ENCODE measurements around the gene ABTB2. TPM values are rescaled to one million over a fixed set of nuclear protein-coding genes. Genes with fewer than 3 reads are reported as not detected.

ABTB2 gene
- total and polyA plus RNA-seq, 12 donors = 2.5 to 19.1 (median 14.2) TPM

GRCh38 chr11:34267417-34267816 lies 90.4 kb downstream of the ABTB2 start:
- Histone ChIP-seq H3K9me3 (no peaks in the 10 kb centered on the region), H3K36me3 (no peaks in the 10 kb centered on the region), H3K4me3 (no peak overlapping the region), H3K4me1 (peaks cover 9 to 42% (median 32%) of the 10 kb centered on the region in 9 donors), H3K27me3 (no peaks in the 10 kb centered on the region), H3K27ac (peak overlapping the region in 6 of 10 donors; percentile 27 to 62 (median 54))
- intact Hi-C loops (cut with DNase I) = loop anchor here in 2 of 10 donors (10.0 kb wide), 2 partner anchors 77 to 87 kb away; partner anchors contain the start of gene ABTB2 (in 1 of the 2)
- ATAC-seq = no peak
- TF ChIP-seq, protein P1, sequence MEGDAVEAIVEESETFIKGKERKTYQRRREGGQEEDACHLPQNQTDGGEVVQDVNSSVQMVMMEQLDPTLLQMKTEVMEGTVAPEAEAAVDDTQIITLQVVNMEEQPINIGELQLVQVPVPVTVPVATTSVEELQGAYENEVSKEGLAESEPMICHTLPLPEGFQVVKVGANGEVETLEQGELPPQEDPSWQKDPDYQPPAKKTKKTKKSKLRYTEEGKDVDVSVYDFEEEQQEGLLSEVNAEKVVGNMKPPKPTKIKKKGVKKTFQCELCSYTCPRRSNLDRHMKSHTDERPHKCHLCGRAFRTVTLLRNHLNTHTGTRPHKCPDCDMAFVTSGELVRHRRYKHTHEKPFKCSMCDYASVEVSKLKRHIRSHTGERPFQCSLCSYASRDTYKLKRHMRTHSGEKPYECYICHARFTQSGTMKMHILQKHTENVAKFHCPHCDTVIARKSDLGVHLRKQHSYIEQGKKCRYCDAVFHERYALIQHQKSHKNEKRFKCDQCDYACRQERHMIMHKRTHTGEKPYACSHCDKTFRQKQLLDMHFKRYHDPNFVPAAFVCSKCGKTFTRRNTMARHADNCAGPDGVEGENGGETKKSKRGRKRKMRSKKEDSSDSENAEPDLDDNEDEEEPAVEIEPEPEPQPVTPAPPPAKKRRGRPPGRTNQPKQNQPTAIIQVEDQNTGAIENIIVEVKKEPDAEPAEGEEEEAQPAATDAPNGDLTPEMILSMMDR (IDR thresholded peaks at IDR 0.05) = no peak
- DNase-seq = no peak
- WGBS, 2 donors = 65 to 76% methylated on average over 3 of the region's 3 CpGs

GRCh38 chr11:34267013-34267412 lies 90.8 kb downstream of the ABTB2 start:
- ATAC-seq (peak in 4 of 8 donors; percentile 19 to 34 (median 26)), DNase-seq (peak in 1 of 2 donors; percentile 48)
- TF ChIP-seq, protein P1 (IDR thresholded peaks at IDR 0.05) = no peak
- H3K4me1 ChIP-seq = peaks cover 9 to 46% (median 32%) of the 10 kb centered on the region in 9 donors
- no peaks in the 10 kb centered on the region for H3K9me3 ChIP-seq
- 25 to 36% methylated on average over 11 of the region's 11 CpGs for WGBS, 2 donors
- no peaks in the 10 kb centered on the region for H3K27me3 ChIP-seq
- no peak overlapping the region for H3K4me3 ChIP-seq
- H3K27ac ChIP-seq = peak overlapping the region in 7 of 10 donors; percentile 19 to 62 (median 51)
- H3K36me3 ChIP-seq = no peaks in the 10 kb centered on the region
- intact Hi-C loops (cut with DNase I) = loop anchor here in 2 of 10 donors (10.0 kb wide), 2 partner anchors 78 to 88 kb away; partner anchors contain the start of gene ABTB2 (in 1 of the 2)

GRCh38 chr11:34266090-34266912 lies 91.5 kb downstream of the ABTB2 start:
- TF ChIP-seq, protein P1 (IDR thresholded peaks at IDR 0.05) = no peak
- Histone ChIP-seq H3K4me3 (no peak overlapping the region), H3K9me3 (no peaks in the 10 kb centered on the region), H3K4me1 (peaks cover 9 to 53% (median 32%) of the 10 kb centered on the region in 9 donors), H3K36me3 (no peaks in the 10 kb centered on the region), H3K27ac (peak overlapping the region in 7 of 10 donors; percentile 5 to 62 (median 51)), H3K27me3 (no peaks in the 10 kb centered on the region)
- WGBS, 2 donors = 68% methylated on average over 11 of the region's 11 CpGs
- ATAC-seq = peak; percentile 38 to 62 (median 46)
- DNase-seq = peak in 1 of 2 donors; percentile 49
- intact Hi-C loops (cut with DNase I) = loop anchor here in 2 of 10 donors (10.0 kb wide), 2 partner anchors 78 to 88 kb away; partner anchors contain the start of gene ABTB2 (in 1 of the 2)

DNA sequence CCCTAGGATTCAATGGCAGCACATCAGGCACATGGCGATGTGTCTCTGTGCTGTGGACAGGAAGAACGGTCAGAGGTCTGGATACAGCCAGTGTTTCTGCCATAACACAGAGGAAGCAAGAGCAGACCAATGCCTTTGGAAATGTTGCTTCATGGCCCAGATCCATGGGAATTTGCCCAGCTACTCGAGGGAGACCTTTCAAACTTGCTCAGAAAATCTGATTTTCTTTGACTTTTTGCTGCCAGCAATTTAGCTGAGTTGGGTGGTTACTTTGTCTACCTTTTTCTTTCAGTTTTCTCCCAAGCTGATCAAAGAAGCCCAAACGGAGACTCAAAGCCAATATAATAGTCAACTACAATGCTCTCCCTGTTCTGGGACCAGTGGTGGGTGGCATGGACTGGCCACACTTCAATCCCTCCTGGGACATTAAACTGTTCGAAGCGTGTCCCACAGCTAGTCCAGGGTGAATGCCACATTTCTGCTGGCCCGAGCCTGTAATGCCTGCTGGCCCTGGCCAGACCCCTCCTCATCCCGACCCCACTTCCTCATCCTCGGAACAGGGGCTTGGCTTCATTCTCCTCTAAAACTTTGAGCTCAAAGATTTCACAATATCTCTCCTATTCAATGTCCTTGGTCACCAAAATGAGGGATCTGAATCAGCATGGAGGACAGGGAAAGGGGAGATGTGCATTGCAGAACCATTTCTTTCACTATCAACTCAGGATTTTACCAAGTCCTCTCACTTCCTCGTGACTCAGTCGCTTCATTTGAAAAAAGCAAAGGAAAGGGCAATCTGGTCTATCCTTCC lies 93.3 kb downstream of the ABTB2 start:
- H3K4me1 ChIP-seq = peaks cover 9 to 54% (median 31%) of the 10 kb centered on the region in 9 donors
- H3K36me3 ChIP-seq = no peaks in the 10 kb centered on the region
- H3K4me3 ChIP-seq = no peak overlapping the region
- H3K9me3 ChIP-seq = no peaks in the 10 kb centered on the region
- no peak for ATAC-seq
- no peak for DNase-seq
- TF ChIP-seq, protein P1 (IDR thresholded peaks at IDR 0.05) = no peak
- H3K27me3 ChIP-seq = no peaks in the 10 kb centered on the region
- H3K27ac ChIP-seq = peak overlapping the region in 3 of 10 donors; percentile 13 to 60 (median 27)
- 84 to 89% methylated on average over 11 of the region's 11 CpGs for WGBS, 2 donors
- intact Hi-C loops (cut with DNase I) = loop anchor here in 2 of 10 donors (10.0 kb wide), 2 partner anchors 80 to 90 kb away; partner anchors contain the start of gene ABTB2 (in 1 of the 2)
